ENCODE results near the gene ENO2.
"Not testable (repeated sequence)": the region's sequence is repeated elsewhere in the genome, so short reads cannot be mapped to it uniquely, and the experiment has no call there.

ENO2 gene

DNA sequence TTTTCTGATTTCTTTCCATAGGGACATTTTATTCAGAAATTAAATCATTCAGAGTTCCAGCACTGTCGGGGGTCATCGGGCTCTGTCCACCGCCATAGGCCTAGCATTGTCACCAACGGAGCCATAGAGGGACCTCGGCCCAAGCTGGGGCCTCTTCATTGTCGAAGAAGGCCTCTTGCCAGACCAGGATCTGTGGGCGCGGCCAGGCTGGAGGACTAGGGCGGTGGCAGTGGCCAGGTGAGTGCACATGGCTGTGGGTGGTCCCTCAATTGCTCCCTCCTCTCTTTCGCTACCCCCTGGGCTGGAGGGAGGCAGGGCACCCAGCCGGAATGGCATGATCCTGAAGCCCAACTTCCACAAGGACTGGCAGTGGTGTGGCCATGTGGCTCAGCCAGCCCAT, 30.7 kb upstream of the ENO2 start:
- H3K9me3 ChIP-seq (ENCODE audit: control insufficient read depth, low read length) = no peaks in the 10 kb centered on the region
- H3K4me3 ChIP-seq (ENCODE audit: low read depth, low read length) = no peak overlapping the region
- no peaks in the 10 kb centered on the region for H3K79me2 ChIP-seq
- no peaks in the 10 kb centered on the region for H3K27me3 ChIP-seq (ENCODE audit: control insufficient read depth, insufficient read depth, low read length)
- H3K4me1 ChIP-seq = no peaks in the 10 kb centered on the region
- H3K36me3 ChIP-seq (ENCODE audit: control insufficient read depth, insufficient read depth, low read length) = no peaks in the 10 kb centered on the region
- H3K27ac ChIP-seq = no peak overlapping the region
- H3K4me2 ChIP-seq (ENCODE audit: low read length) = no peak overlapping the region
- no peak for TF ChIP-seq CTCF (IDR thresholded peaks at IDR 0.05)
- no peak overlapping the region for H3K9ac ChIP-seq
- no peak overlapping the region for H2AFZ ChIP-seq

GRCh38 chr12:6884539-6884938, 29.8 kb upstream of the ENO2 start:
- no peak for TF ChIP-seq CTCF (IDR thresholded peaks at IDR 0.05)
- no peak overlapping the region for H2AFZ ChIP-seq
- no peaks in the 10 kb centered on the region for H3K36me3 ChIP-seq (ENCODE audit: control insufficient read depth, insufficient read depth, low read length)
- no peaks in the 10 kb centered on the region for H3K4me1 ChIP-seq
- H3K9me3 ChIP-seq (ENCODE audit: control insufficient read depth, low read length) = no peaks in the 10 kb centered on the region
- H3K4me2 ChIP-seq (ENCODE audit: low read length) = no peak overlapping the region
- no peak overlapping the region for H3K9ac ChIP-seq
- no peaks in the 10 kb centered on the region for H3K27me3 ChIP-seq (ENCODE audit: control insufficient read depth, insufficient read depth, low read length)
- H3K79me2 ChIP-seq = no peaks in the 10 kb centered on the region
- H3K27ac ChIP-seq = no peak overlapping the region
- no peak overlapping the region for H3K4me3 ChIP-seq (ENCODE audit: low read depth, low read length)

DNA sequence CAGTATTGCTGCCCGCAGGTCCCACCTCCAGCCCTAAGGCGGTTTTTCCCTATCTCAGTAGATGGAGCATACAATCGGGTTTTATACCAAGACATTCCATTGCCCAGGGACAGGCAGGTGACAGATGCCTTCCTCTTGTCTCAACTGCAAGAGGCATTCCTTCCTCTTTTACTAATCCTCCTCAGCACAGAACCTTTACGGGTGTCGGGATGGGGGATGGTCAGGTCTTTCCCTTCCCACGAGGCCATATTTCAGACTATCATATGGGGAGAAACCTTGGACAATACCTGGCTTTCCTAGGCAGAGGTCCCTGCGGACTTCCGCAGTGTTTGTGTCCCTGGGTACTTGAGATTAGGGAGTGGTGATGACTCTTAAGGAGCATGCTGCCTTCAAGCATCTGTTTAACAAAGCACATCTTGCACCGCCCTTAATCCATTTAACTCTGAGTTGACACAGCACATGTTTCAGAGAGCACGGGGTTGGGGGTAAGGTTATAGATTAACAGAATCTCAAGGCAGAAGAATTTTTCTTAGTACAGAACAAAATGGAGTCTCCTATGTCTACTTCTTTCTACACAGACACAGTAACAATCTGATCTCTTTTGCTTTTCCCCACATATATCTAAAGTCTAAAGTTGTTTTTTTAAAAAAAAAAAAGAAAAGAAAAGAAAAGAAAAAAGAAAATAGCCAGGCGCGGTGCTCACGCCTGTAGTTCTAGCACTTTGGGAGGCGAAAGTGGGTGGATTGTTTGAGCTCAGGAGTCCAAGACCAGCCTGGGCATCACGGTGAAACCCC, 28.0 kb upstream of the ENO2 start:
- not testable (repeated sequence) for H2AFZ ChIP-seq

DNA sequence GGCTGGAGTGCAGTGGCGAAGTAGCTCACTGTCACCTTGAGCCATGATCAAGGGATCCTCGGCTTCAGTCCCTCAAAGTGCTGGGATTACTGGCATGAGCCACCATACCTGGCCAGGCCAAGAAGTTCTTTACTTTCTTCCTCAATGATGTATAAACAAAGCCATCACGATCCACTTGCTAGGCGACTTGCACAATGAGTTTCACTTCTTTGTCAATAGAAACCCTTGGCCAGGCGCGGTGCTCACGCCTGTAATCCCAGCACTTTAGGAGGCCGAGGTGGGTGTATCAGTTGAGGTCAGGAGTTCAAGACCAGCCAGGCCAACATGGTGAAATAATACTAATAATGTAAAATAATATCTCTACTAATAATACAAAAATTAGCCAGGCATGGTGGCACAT, 26.9 kb upstream of the ENO2 start:
- Histone ChIP-seq H3K27me3 (ENCODE audit: control insufficient read depth, insufficient read depth, low read length) (no peaks in the 10 kb centered on the region), H3K4me2 (ENCODE audit: low read length) (no peak overlapping the region), H2AFZ (no peak overlapping the region), H3K36me3 (ENCODE audit: control insufficient read depth, insufficient read depth, low read length) (no peaks in the 10 kb centered on the region), H3K9me3 (ENCODE audit: control insufficient read depth, low read length) (no peaks in the 10 kb centered on the region), H3K27ac (no peak overlapping the region), H3K79me2 (no peaks in the 10 kb centered on the region), H3K4me3 (ENCODE audit: low read depth, low read length) (no peak overlapping the region), H3K9ac (no peak overlapping the region), H3K4me1 (peaks cover 6% of the 10 kb centered on the region)
- TF ChIP-seq CTCF (IDR thresholded peaks at IDR 0.05) = no peak

More for the DNA sequence above, 28.0 kb upstream of the ENO2 start:
- not testable (repeated sequence) for H3K79me2 ChIP-seq; H3K4me3 ChIP-seq (ENCODE audit: low read depth, low read length); H3K27ac ChIP-seq; H3K27me3 ChIP-seq (ENCODE audit: control insufficient read depth, insufficient read depth, low read length); H3K9me3 ChIP-seq (ENCODE audit: control insufficient read depth, low read length); H3K4me1 ChIP-seq; H3K9ac ChIP-seq; H3K4me2 ChIP-seq (ENCODE audit: low read length); H3K36me3 ChIP-seq (ENCODE audit: control insufficient read depth, insufficient read depth, low read length)

DNA sequence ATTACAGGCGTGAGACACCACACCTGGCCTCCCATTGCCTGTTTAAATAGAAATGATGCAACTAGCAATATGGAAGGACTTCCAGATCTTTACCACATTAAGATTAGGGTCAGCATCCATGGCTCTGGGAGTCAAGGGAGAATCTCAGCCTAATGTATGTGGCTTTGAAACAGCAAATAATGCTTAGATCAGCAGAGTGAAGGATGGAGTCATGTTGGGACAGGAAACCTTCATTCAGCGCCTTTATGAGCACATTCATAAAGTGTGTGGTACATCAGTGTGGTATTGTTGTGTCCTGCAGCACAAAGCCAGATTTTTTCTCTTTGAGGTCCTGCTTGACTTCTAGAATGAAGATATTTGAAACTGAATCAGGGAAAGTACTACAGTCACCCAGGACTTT, 26.0 kb upstream of the ENO2 start:
- no peaks in the 10 kb centered on the region for H3K79me2 ChIP-seq
- TF ChIP-seq CTCF (IDR thresholded peaks at IDR 0.05) = no peak
- no peaks in the 10 kb centered on the region for H3K9me3 ChIP-seq (ENCODE audit: control insufficient read depth, low read length)

GRCh38 chr12:6888794-6889193, 25.6 kb upstream of the ENO2 start:
- not testable (repeated sequence) for H3K9me3 ChIP-seq (ENCODE audit: control insufficient read depth, low read length); H3K4me3 ChIP-seq (ENCODE audit: low read depth, low read length); H2AFZ ChIP-seq; H3K79me2 ChIP-seq; H3K4me1 ChIP-seq; H3K27ac ChIP-seq; H3K36me3 ChIP-seq (ENCODE audit: control insufficient read depth, insufficient read depth, low read length); H3K9ac ChIP-seq; H3K4me2 ChIP-seq (ENCODE audit: low read length); H3K27me3 ChIP-seq (ENCODE audit: control insufficient read depth, insufficient read depth, low read length)

More for the DNA sequence above, 26.0 kb upstream of the ENO2 start:
- Histone ChIP-seq H3K27me3 (ENCODE audit: control insufficient read depth, insufficient read depth, low read length) (no peaks in the 10 kb centered on the region), H3K27ac (no peak overlapping the region), H3K4me1 (peaks cover 6% of the 10 kb centered on the region), H3K36me3 (ENCODE audit: control insufficient read depth, insufficient read depth, low read length) (no peaks in the 10 kb centered on the region), H2AFZ (no peak overlapping the region), H3K4me3 (ENCODE audit: low read depth, low read length) (no peak overlapping the region), H3K4me2 (ENCODE audit: low read length) (no peak overlapping the region), H3K9ac (no peak overlapping the region)

- H3K9me3 ChIP-seq (ENCODE audit: control insufficient read depth, low read length); H3K36me3 ChIP-seq (ENCODE audit: control insufficient read depth, insufficient read depth, low read length); H3K4me3 ChIP-seq (ENCODE audit: low read depth, low read length); H3K9ac ChIP-seq; H3K79me2 ChIP-seq; H3K27me3 ChIP-seq (ENCODE audit: control insufficient read depth, insufficient read depth, low read length); H3K4me1 ChIP-seq: not testable (repeated sequence)
- H3K27ac ChIP-seq = peak overlapping the region; percentile 81
- H2AFZ ChIP-seq = peak overlapping the region; percentile 96
- peak overlapping the region; percentile 78 for H3K4me2 ChIP-seq (ENCODE audit: low read length)
These were observed 24.4 kb upstream of the ENO2 start for GRCh38 chr12:6889775-6890573.
